ENCODE data around the gene GRIK1.

DNA sequence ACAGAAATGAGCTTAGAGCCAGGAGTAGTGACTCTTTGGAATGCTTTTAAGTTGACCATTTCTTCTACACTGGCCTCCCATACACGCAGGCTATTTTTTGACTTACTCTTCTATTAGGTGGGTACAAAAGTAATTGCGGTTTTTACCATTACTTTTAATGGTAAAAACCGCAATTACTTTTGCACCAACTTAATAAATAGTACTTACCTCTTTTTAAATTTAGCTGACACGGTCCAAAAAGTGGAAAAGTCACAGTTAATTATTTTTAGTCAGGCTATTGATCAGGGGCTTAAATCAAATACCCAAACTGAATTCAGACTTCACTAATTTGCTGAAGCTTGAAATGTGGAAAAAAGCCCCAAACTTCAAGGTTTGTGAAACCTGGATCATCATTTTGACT lies 138.7 kb downstream of the GRIK1 start:
- TF ChIP-seq, protein P1, sequence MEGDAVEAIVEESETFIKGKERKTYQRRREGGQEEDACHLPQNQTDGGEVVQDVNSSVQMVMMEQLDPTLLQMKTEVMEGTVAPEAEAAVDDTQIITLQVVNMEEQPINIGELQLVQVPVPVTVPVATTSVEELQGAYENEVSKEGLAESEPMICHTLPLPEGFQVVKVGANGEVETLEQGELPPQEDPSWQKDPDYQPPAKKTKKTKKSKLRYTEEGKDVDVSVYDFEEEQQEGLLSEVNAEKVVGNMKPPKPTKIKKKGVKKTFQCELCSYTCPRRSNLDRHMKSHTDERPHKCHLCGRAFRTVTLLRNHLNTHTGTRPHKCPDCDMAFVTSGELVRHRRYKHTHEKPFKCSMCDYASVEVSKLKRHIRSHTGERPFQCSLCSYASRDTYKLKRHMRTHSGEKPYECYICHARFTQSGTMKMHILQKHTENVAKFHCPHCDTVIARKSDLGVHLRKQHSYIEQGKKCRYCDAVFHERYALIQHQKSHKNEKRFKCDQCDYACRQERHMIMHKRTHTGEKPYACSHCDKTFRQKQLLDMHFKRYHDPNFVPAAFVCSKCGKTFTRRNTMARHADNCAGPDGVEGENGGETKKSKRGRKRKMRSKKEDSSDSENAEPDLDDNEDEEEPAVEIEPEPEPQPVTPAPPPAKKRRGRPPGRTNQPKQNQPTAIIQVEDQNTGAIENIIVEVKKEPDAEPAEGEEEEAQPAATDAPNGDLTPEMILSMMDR (IDR thresholded peaks at IDR 0.05), result no peak
- TF ChIP-seq POLR2A (IDR thresholded peaks at IDR 0.05), result no peak
